ENCODE measurements around the gene TMEM255B. TPM values are rescaled to one million over a fixed set of nuclear protein-coding genes. Genes with fewer than 3 reads are reported as not detected.

The TMEM255B gene
- total and polyA plus RNA-seq, 9 donors, result 0.60 to 18.6 (median 7.9) TPM

GRCh38 chr13:113791226-113791625 is 32.2 kb downstream of the TMEM255B start:
- intact Hi-C loops (cut with DNase I), result no loop called here
- no peak for TF ChIP-seq POLR2A (IDR thresholded peaks at IDR 0.05)
- TF ChIP-seq, protein P1, sequence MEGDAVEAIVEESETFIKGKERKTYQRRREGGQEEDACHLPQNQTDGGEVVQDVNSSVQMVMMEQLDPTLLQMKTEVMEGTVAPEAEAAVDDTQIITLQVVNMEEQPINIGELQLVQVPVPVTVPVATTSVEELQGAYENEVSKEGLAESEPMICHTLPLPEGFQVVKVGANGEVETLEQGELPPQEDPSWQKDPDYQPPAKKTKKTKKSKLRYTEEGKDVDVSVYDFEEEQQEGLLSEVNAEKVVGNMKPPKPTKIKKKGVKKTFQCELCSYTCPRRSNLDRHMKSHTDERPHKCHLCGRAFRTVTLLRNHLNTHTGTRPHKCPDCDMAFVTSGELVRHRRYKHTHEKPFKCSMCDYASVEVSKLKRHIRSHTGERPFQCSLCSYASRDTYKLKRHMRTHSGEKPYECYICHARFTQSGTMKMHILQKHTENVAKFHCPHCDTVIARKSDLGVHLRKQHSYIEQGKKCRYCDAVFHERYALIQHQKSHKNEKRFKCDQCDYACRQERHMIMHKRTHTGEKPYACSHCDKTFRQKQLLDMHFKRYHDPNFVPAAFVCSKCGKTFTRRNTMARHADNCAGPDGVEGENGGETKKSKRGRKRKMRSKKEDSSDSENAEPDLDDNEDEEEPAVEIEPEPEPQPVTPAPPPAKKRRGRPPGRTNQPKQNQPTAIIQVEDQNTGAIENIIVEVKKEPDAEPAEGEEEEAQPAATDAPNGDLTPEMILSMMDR (IDR thresholded peaks at IDR 0.05), result no peak
- no peaks in the 10 kb centered on the region for H3K9me3 ChIP-seq
- H3K4me3 ChIP-seq, result no peak overlapping the region
- no peak overlapping the region for H3K27ac ChIP-seq
- peak in 1 of 5 donors; percentile 15 for DNase-seq
- H3K36me3 ChIP-seq, result no peaks in the 10 kb centered on the region
- no peaks in the 10 kb centered on the region for H3K27me3 ChIP-seq
- H3K4me1 ChIP-seq (ENCODE audit: insufficient read depth), result no peaks in the 10 kb centered on the region
- WGBS, 3 donors, result 78 to 83% (median 78%) methylated on average over 17 of the region's 17 CpGs

DNA sequence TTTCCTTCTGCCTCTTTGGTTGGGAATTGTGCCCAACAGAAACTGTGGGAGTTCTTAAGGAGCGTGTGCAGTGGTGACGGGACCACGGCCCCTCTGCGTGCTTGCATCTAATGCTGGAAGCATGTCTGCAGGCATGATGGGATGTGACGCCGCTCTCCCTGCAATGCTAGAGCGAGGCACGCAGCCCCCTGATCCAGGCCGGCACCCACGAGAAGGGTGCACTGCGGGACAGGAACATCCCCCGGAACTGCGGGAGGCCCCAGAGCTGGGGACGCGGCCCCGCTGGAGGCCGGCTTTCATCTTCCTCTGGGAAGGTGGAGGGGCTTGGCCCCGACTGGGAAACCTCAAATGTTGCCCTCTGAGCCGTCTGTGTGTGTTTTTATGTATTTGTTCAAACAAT is 32.7 kb downstream of the TMEM255B start:
- 17 to 24% (median 23%) methylated on average over 19 of the region's 19 CpGs for WGBS, 3 donors
- intact Hi-C loops (cut with DNase I), result no loop called here
- no peaks in the 10 kb centered on the region for H3K27me3 ChIP-seq
- H3K4me1 ChIP-seq (ENCODE audit: insufficient read depth), result no peaks in the 10 kb centered on the region
- no peak for TF ChIP-seq EP300 (IDR thresholded peaks at IDR 0.05)
- TF ChIP-seq POLR2A (IDR thresholded peaks at IDR 0.05), result no peak
- TF ChIP-seq, protein P1 (IDR thresholded peaks at IDR 0.05), result no peak
- peak in 1 of 5 donors; percentile 19 for DNase-seq
- H3K9me3 ChIP-seq, result no peaks in the 10 kb centered on the region
- H3K36me3 ChIP-seq, result no peaks in the 10 kb centered on the region
- H3K4me3 ChIP-seq, result no peak overlapping the region
- no peak overlapping the region for H3K27ac ChIP-seq

DNA sequence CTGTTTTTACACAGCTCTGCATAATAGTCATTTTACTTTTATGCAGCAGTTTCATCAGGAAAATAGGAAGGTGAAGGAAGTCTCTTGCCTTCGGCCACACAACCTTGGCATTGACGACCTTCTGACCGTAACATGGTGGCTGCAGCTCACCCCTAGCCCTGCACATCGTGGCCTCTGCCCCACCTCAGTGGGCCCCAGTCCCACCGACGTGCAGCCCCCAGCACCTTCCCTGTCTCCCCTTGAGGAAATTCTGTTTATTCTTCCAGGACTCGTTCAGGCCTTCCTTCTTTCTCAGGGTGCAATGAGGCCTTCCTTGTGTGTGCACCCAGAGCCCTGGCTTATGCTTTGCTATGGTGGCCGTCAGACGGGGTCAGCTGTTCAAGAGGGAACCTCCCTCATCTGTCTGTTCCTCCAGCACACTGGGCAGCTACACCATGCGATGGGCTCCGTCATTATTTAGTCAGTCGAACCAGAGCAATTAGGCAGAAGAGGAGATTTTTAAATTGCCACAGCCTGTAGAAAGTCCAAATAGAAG is 33.3 kb downstream of the TMEM255B start:
- peak in 2 of 5 donors; percentile 2 to 13 for DNase-seq
- Histone ChIP-seq H3K27me3 (no peaks in the 10 kb centered on the region), H3K27ac (no peak overlapping the region), H3K9me3 (no peaks in the 10 kb centered on the region), H3K4me3 (no peak overlapping the region), H3K36me3 (no peaks in the 10 kb centered on the region), H3K4me1 (ENCODE audit: insufficient read depth) (no peaks in the 10 kb centered on the region)
- 60 to 71% (median 68%) methylated on average over 12 of the region's 12 CpGs for WGBS, 3 donors
- intact Hi-C loops (cut with DNase I), result no loop called here
- TF ChIP-seq EP300 (IDR thresholded peaks at IDR 0.05), result no peak
- TF ChIP-seq POLR2A (IDR thresholded peaks at IDR 0.05), result no peak
- TF ChIP-seq, protein P1 (IDR thresholded peaks at IDR 0.05), result no peak

GRCh38 chr13:113792886-113793717 is 34.1 kb downstream of the TMEM255B start:
- 83 to 85% (median 83%) methylated on average over 33 of the region's 33 CpGs for WGBS, 3 donors
- peak in 1 of 5 donors; percentile 24 for DNase-seq
- Histone ChIP-seq H3K9me3 (no peaks in the 10 kb centered on the region), H3K27ac (no peak overlapping the region), H3K4me1 (ENCODE audit: insufficient read depth) (no peaks in the 10 kb centered on the region), H3K27me3 (no peaks in the 10 kb centered on the region), H3K36me3 (no peaks in the 10 kb centered on the region), H3K4me3 (no peak overlapping the region)
- TF ChIP-seq, protein P1 (IDR thresholded peaks at IDR 0.05), result no peak
- TF ChIP-seq EP300 (IDR thresholded peaks at IDR 0.05), result no peak
- TF ChIP-seq POLR2A (IDR thresholded peaks at IDR 0.05), result no peak
- intact Hi-C loops (cut with DNase I), result no loop called here
